Hepatocyte (in vitro differentiated cells): Measurements from ENCODE around the gene CHST13.

ENCODE experiments used
- EZH2 ChIP-seq: fragments of 200-600 bp; sonication (generic); IDR thresholded peaks from 2 replicates; pipeline ENCODE4 v1.6.1; 2016; ENCODE audit warnings: antibody characterized with exemption, mild to moderate bottlenecking, borderline replicate concordance
- TF ChIP-seq, protein P1 (sequence below): fragments of 200-600 bp; sonication (generic); IDR thresholded peaks from 2 replicates; pipeline ENCODE4 v1.5.1; 2016; ENCODE audit warnings: antibody characterized with exemption, mild to moderate bottlenecking; ENCODE audit not compliant: poor library complexity

DNA sequence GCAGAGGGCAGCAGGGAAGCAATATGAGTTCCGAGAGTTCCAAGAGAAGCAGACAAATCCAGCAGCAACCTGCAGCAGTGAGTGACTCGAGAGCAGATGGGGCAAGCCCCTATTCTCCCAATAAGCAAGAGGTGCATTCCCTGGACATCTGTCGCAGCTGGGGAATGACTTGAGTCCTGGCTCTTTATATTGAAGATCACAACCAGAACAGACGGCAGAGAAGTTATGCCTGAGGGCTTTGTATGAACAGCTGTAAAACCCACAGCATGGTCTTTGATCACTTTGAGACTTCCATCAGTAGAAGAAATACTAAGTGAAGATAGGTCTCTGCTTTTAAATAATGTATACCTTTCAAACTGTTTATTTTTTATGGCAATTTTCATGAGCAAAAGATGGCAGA lies 58.4 kb downstream of the CHST13 start:
- TF ChIP-seq, protein P1, sequence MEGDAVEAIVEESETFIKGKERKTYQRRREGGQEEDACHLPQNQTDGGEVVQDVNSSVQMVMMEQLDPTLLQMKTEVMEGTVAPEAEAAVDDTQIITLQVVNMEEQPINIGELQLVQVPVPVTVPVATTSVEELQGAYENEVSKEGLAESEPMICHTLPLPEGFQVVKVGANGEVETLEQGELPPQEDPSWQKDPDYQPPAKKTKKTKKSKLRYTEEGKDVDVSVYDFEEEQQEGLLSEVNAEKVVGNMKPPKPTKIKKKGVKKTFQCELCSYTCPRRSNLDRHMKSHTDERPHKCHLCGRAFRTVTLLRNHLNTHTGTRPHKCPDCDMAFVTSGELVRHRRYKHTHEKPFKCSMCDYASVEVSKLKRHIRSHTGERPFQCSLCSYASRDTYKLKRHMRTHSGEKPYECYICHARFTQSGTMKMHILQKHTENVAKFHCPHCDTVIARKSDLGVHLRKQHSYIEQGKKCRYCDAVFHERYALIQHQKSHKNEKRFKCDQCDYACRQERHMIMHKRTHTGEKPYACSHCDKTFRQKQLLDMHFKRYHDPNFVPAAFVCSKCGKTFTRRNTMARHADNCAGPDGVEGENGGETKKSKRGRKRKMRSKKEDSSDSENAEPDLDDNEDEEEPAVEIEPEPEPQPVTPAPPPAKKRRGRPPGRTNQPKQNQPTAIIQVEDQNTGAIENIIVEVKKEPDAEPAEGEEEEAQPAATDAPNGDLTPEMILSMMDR = no peak
- no peak for TF ChIP-seq EZH2
